GM18951 (cell line): Measurements from ENCODE around the gene TMEM19.

Experiments
- POLR2A ChIP-seq: IDR thresholded peaks from 4 replicates; pipeline ENCODE4 v1.6.1; 2011; ENCODE audit warnings: mild to moderate bottlenecking; ENCODE audit not compliant: insufficient read length, insufficient read depth; ENCODE audit errors: extremely low read depth
- in situ Hi-C: fragments of 300-500 bp; cut with MboI; formaldehyde crosslinking; loops from one replicate; pipeline ENCODE4 v1.12.0; 2022; ENCODE audit warnings: low sequenced_read_pairs, mixed read lengths, inconsistent platforms; ENCODE audit not compliant: unreplicated experiment

Gene TMEM19

GRCh38 chr12:71742998-71743397 is 57.1 kb downstream of the TMEM19 start:
- in situ Hi-C loops: loop anchor here (25.0 kb wide), 1 partner anchor 331 kb away; no protein-coding TSS in a partner anchor
- no peak for TF ChIP-seq POLR2A

- no peak for TF ChIP-seq POLR2A
- in situ Hi-C loops: loop anchor here (25.0 kb wide), 1 partner anchor 332 kb away; no protein-coding TSS in a partner anchor
Observed at GRCh38 chr12:71744522-71745300, 58.8 kb downstream of the TMEM19 start.

GRCh38 chr12:71746974-71747611 is 61.2 kb downstream of the TMEM19 start:
- no peak for TF ChIP-seq POLR2A
- in situ Hi-C loops: loop anchor here (25.0 kb wide), 1 partner anchor 335 kb away; no protein-coding TSS in a partner anchor

- TF ChIP-seq POLR2A: no peak
- in situ Hi-C loops: loop anchor here (25.0 kb wide), 1 partner anchor 336 kb away; no protein-coding TSS in a partner anchor
Observed at GRCh38 chr12:71748081-71748850, 62.4 kb downstream of the TMEM19 start.

GRCh38 chr12:71749666-71750065 is 63.8 kb downstream of the TMEM19 start:
- no peak for TF ChIP-seq POLR2A
- in situ Hi-C loops: loop anchor here (5.0 to 25.0 kb wide), 2 partner anchors 112 to 337 kb away; no protein-coding TSS in a partner anchor

GRCh38 chr12:71752891-71753290 is 67.0 kb downstream of the TMEM19 start:
- no peak for TF ChIP-seq POLR2A
- in situ Hi-C loops: loop anchor here (5.0 kb wide), 1 partner anchor 116 kb away; no protein-coding TSS in a partner anchor
